Stimulated activated naive B cell treated with anti-CD40 and anti-IgM and Interleukin-4, amounts not matched to agents 10 μg/mL and 1 μg/mL and 100 μg/mL, for 72 hours (primary cell): ENCODE results near the gene TRMT1L.
A peak's percentile ranks its signal among the peaks of the same experiment; 100 is the strongest.

Source experiments
- ATAC-seq, 2 donors: fragments of 150-1000 bp; cut with Tn5 transposase; replicated peaks; 2 replicates each; pipeline ENCODE4 v1.10.0; 2021; ENCODE audit warnings: moderate library complexity in 1 of 2
- DNase-seq: peaks from one replicate; pipeline ENCODE4 v3.0.0; 2021
- H3K27ac Mint-ChIP-seq: one replicate; pipeline ENCODE4 v1.8.0; 2022; ENCODE audit warnings: mild to moderate bottlenecking, mixed read lengths
- H3K27me3 Mint-ChIP-seq, 2 donors: one replicate each; pipeline ENCODE4 v1.8.0; 2022; ENCODE audit warnings: mixed read lengths in 2 of 2
- H3K36me3 Mint-ChIP-seq, 2 donors: one replicate each; pipeline ENCODE4 v1.8.0; 2022; ENCODE audit warnings: mixed read lengths in 2 of 2, mild to moderate bottlenecking in 1 of 2
- H3K4me1 Mint-ChIP-seq, 2 donors: one replicate each; pipeline ENCODE4 v1.8.0; 2022; ENCODE audit warnings: mixed read lengths in 2 of 2, mild to moderate bottlenecking in 1 of 2
- H3K4me3 Mint-ChIP-seq, 2 donors: one replicate each; pipeline ENCODE4 v1.8.0; 2022; ENCODE audit warnings: mild to moderate bottlenecking in 2 of 2, mixed read lengths in 2 of 2, moderate library complexity in 1 of 2
- H3K9me3 Mint-ChIP-seq, 2 donors: one replicate each; pipeline ENCODE4 v1.8.0; 2022; ENCODE audit warnings: mixed read lengths in 2 of 2, mild to moderate bottlenecking in 1 of 2

The TRMT1L gene

DNA sequence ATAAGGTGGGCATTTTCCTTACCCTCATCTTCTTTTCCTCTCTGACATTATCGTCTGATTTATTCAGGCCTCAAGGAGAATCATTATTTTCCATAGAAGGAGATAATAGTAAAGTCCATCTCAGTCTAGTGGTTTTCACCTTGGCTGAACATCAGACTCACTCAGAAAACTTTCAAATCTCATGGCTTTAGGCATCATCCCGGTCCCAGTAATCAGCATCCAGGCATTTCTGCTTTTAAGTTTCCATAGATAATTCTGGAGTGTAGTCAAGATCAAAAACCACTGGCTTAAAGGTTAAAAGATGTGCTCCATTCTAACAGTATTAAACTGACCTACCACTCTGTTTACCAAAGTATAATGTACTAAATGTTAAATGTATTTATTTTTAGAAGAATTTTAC, 62.0 kb downstream of the TRMT1L start:
- no peak for ATAC-seq
- H3K36me3 Mint-ChIP-seq, result peaks cover 26 to 47% of the 10 kb centered on the region in 2 donors
- H3K27ac Mint-ChIP-seq, result no peak overlapping the region
- H3K4me1 Mint-ChIP-seq, result no peaks in the 10 kb centered on the region
- H3K4me3 Mint-ChIP-seq, result no peak overlapping the region
- DNase-seq, result no peak
- no peaks in the 10 kb centered on the region for H3K9me3 Mint-ChIP-seq
- no peaks in the 10 kb centered on the region for H3K27me3 Mint-ChIP-seq

DNA sequence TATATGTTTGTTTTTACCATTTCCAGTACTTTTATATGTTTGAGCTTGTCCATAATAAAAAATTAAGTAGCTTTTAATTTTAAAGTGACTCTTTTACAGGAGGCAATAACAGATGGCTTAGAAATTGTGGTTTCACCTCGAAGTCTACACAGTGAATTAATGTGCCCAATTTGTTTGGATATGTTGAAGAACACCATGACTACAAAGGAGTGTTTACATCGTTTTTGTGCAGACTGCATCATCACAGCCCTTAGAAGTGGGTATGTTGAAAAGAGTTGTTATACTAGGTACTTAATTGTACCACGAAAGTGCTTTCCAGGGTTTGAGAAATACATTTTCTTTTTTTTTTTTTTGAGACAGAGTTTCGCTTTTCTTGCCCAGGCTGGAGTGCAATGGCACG, 65.3 kb downstream of the TRMT1L start:
- no peak for DNase-seq
- no peak for ATAC-seq
- H3K36me3 Mint-ChIP-seq, result peaks cover 17 to 52% of the 10 kb centered on the region in 2 donors

DNA sequence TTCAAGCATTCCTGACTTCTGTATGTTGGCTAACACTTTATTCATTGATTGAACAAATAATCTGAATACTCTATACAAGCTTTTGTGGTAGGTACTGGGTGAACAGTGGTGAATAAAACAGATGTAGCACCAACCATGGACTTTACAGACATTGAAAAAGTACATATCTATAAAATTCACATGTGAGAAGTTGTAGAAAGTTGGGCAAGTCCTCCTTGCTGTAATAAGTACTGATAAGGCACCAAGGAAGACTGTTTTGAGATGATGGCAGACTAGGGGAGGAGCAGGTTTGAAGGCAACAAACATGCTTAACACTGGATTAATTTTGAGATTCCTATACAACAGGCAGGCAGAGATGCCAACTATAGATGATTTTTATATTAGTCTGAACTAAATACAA, 69.0 kb downstream of the TRMT1L start:
- no peak overlapping the region for H3K4me3 Mint-ChIP-seq
- H3K27ac Mint-ChIP-seq, result no peak overlapping the region
- ATAC-seq, result no peak
- peaks cover 0 to 2% of the 10 kb centered on the region in 2 donors for H3K9me3 Mint-ChIP-seq
- no peaks in the 10 kb centered on the region for H3K27me3 Mint-ChIP-seq
- no peak for DNase-seq
- H3K36me3 Mint-ChIP-seq, result peaks cover 12 to 42% of the 10 kb centered on the region in 2 donors
- H3K4me1 Mint-ChIP-seq, result peaks cover 15 to 22% of the 10 kb centered on the region in 2 donors

More for the DNA sequence above, 65.3 kb downstream of the TRMT1L start:
- no peak overlapping the region for H3K27ac Mint-ChIP-seq
- no peaks in the 10 kb centered on the region for H3K27me3 Mint-ChIP-seq
- no peaks in the 10 kb centered on the region for H3K9me3 Mint-ChIP-seq
- peaks cover 0 to 1% of the 10 kb centered on the region in 2 donors for H3K4me1 Mint-ChIP-seq
- no peak overlapping the region for H3K4me3 Mint-ChIP-seq

DNA sequence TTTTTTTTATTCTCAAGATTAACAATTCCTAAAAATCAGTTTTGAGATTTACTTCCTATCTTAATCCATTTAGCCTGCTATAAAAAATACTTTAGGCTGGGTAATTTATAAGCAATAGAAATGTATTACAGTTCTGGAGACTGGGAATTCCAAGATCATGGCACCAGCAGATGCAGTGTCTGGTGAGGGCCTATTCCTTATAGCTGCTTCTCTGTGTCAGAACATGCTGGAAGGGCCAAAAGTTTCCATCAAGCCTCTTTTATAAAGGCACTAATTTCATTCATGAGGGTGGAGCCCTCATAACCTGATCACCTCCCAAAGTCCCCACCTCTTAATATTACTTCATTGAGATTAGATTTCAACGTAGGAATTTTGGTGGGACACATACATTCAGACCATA, 69.7 kb downstream of the TRMT1L start:
- Mint-ChIP-seq H3K27ac (no peak overlapping the region), H3K27me3 (no peaks in the 10 kb centered on the region), H3K4me1 (peaks cover 15 to 22% of the 10 kb centered on the region in 2 donors), H3K9me3 (peaks cover 0 to 2% of the 10 kb centered on the region in 2 donors), H3K4me3 (no peak overlapping the region), H3K36me3 (peaks cover 10 to 41% of the 10 kb centered on the region in 2 donors)
- no peak for DNase-seq
- ATAC-seq, result no peak

DNA sequence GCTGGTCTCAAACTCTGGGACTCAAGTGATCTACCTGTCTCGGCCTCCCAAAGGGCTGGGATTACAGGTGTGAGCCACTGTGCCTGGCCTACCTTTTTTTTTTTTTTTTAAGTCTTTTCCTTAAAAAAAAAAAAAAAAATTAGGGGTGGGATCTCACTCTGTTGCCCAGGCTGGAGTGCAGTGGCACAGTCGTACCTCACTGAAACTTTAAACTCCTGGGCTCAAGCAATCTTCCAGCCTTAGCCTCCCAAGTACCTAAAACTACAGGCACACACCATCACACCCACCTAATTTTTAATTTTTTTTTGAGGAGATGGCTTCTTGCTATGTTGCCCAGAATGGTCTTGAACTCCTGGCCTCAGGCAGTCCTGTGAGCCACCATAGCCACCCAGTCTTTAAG, 72.9 kb downstream of the TRMT1L start:
- Mint-ChIP-seq H3K27ac (no peak overlapping the region), H3K9me3 (peaks cover 0 to 2% of the 10 kb centered on the region in 2 donors), H3K36me3 (peaks cover 4 to 35% of the 10 kb centered on the region in 2 donors), H3K27me3 (no peaks in the 10 kb centered on the region), H3K4me1 (peaks cover 20 to 32% of the 10 kb centered on the region in 2 donors), H3K4me3 (no peak overlapping the region)
- no peak for ATAC-seq
- DNase-seq, result no peak

DNA sequence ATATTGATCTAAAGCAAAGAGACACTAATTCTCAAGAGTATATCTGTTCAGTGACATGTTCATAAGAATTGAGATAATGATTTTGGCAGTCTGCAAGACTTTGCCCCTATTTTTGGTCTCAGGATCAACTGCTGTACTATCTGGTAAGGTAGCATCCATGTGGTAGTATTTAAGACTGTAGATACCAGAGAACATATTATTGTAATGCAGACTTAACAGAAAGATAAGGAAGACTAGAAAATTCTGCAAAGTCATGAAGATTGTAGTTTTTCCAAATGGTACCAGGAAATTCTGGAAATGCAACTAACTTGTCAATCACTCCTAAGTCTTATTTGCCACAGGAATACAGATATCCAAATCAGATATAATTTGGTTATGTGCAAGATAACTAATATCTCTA, 76.3 kb downstream of the TRMT1L start:
- H3K27me3 Mint-ChIP-seq, result no peaks in the 10 kb centered on the region
- no peak for ATAC-seq

DNA sequence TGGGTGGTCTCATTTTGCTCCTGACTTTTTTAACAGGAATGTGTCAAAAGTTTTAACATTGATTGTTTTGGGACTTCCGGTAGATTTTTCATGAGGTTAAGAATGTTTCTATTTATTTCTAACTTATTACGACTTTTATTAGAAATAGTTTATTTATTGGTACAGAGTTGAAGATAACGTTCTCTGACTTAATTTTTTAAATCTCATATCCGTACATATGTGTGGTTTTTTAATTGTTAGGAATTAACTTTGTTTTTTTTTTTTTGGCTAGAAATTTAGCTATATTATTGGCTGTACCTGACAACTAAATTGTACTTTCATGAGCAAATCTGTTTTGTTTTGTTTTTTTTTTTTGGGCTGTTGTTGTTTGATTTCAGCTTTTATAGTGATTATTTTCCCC, 79.4 kb downstream of the TRMT1L start:
- Mint-ChIP-seq H3K4me1 (peaks cover 16 to 57% of the 10 kb centered on the region in 2 donors), H3K9me3 (peaks cover 3 to 4% of the 10 kb centered on the region in 2 donors), H3K27ac (no peak overlapping the region), H3K27me3 (no peaks in the 10 kb centered on the region), H3K36me3 (peaks cover 11 to 18% of the 10 kb centered on the region in 2 donors), H3K4me3 (no peak overlapping the region)
- DNase-seq, result no peak
- no peak for ATAC-seq

More for the DNA sequence above, 76.3 kb downstream of the TRMT1L start:
- peaks cover 18 to 39% of the 10 kb centered on the region in 2 donors for H3K4me1 Mint-ChIP-seq
- H3K36me3 Mint-ChIP-seq, result peaks cover 3 to 20% of the 10 kb centered on the region in 2 donors
- no peak for DNase-seq
- H3K9me3 Mint-ChIP-seq, result peaks cover under 1 to 2% of the 10 kb centered on the region in 2 donors
- H3K4me3 Mint-ChIP-seq, result no peak overlapping the region
- H3K27ac Mint-ChIP-seq, result no peak overlapping the region

DNA sequence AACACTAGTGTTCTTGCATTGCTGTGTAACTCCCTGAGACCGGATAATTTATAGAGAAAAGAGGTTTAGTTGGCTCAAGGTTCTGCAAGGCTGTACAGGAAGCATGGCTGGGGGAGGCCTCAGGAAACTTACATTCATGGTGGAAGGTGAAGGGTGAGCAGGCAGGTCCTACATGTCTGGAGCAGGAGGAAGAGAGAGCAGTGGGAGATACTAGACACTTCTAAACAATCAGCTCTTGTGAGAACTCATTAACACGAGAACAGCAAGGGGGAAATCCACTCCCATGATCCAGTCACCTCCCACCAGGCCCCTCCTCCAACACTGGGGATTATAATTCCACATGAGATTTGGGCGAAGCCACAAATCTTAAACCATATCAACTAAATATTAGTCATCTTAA, 81.3 kb downstream of the TRMT1L start:
- Mint-ChIP-seq H3K36me3 (peaks cover 13 to 30% of the 10 kb centered on the region in 2 donors), H3K27me3 (no peaks in the 10 kb centered on the region), H3K9me3 (peaks cover 3 to 4% of the 10 kb centered on the region in 2 donors), H3K4me1 (peaks cover 24 to 64% of the 10 kb centered on the region in 2 donors), H3K27ac (peak overlapping the region; percentile 11), H3K4me3 (no peak overlapping the region)
- ATAC-seq (no peak), DNase-seq (no peak)

DNA sequence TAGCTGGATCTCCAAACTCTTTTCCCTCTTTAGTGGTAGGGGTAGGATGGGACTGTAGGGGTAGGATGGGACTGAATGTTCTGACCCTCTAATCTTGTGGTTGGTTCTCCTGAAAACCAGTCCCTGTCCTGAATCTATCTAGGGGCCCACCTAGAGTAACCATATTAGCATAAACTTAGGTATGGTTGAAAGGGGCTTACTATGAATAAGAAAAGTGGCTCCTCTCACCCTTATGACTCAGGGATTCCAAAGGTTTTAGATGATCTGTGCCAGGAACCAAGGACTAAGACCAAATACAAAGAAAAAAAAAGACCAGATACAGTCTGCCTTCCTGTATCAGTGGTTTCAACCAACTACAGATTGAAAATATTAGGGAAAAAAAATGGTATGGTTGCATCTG, 82.4 kb downstream of the TRMT1L start:
- H3K4me1 Mint-ChIP-seq, result peaks cover 22 to 59% of the 10 kb centered on the region in 2 donors
- peaks cover 3 to 4% of the 10 kb centered on the region in 2 donors for H3K9me3 Mint-ChIP-seq
- H3K4me3 Mint-ChIP-seq, result no peak overlapping the region
- H3K36me3 Mint-ChIP-seq, result peaks cover 13 to 30% of the 10 kb centered on the region in 2 donors
- ATAC-seq (peak; percentile 34 to 36), DNase-seq (no peak)
- H3K27ac Mint-ChIP-seq, result no peak overlapping the region
- H3K27me3 Mint-ChIP-seq, result no peaks in the 10 kb centered on the region

DNA sequence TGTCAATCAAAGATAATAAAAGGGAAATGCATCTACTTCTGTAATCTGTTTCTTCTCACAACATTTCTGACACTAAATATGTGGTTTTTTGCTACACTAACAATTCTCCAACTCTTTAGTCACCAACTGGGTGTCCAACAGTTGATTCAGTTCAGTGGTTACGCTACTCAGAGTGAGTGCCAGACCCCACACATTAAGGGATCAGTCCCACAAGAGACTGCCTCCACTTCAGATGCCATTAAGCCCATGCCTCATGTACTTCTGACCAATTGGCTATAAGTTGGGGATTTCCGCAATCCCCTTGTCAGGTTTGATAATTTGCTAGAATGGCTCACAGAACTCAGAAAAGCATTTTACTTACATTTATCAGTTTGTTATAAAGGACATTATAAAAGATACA, 83.0 kb downstream of the TRMT1L start:
- Mint-ChIP-seq H3K27ac (no peak overlapping the region), H3K4me1 (peaks cover 22 to 63% of the 10 kb centered on the region in 2 donors), H3K27me3 (no peaks in the 10 kb centered on the region), H3K4me3 (no peak overlapping the region), H3K9me3 (peaks cover 3 to 4% of the 10 kb centered on the region in 2 donors), H3K36me3 (peaks cover 11 to 30% of the 10 kb centered on the region in 2 donors)
- ATAC-seq, result no peak
- DNase-seq, result no peak

DNA sequence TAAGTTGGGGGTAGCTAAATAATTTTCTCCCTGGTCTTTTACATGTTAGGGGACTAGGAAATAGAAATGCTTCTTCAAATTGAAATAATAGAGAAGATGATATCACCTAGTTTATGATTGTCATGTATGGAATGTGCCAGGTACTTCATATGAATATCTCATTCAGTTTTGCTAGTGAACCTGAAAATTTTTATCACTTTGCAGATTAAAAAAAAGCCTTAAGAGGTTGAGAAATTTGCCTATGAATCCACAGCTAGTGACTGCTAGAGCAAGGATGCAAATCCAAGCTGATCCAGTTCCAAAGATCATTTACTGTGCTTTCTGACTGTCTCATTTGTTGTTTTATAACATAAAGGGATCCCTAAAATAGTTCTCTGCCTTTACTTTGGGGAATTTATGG, 86.7 kb downstream of the TRMT1L start:
- peaks cover 32 to 63% of the 10 kb centered on the region in 2 donors for H3K4me1 Mint-ChIP-seq
- no peak overlapping the region for H3K27ac Mint-ChIP-seq
- H3K36me3 Mint-ChIP-seq, result peaks cover 23 to 42% of the 10 kb centered on the region in 2 donors
- H3K4me3 Mint-ChIP-seq, result no peak overlapping the region
- ATAC-seq, result no peak
- no peak for DNase-seq
- H3K27me3 Mint-ChIP-seq, result no peaks in the 10 kb centered on the region
- H3K9me3 Mint-ChIP-seq, result no peaks in the 10 kb centered on the region

DNA sequence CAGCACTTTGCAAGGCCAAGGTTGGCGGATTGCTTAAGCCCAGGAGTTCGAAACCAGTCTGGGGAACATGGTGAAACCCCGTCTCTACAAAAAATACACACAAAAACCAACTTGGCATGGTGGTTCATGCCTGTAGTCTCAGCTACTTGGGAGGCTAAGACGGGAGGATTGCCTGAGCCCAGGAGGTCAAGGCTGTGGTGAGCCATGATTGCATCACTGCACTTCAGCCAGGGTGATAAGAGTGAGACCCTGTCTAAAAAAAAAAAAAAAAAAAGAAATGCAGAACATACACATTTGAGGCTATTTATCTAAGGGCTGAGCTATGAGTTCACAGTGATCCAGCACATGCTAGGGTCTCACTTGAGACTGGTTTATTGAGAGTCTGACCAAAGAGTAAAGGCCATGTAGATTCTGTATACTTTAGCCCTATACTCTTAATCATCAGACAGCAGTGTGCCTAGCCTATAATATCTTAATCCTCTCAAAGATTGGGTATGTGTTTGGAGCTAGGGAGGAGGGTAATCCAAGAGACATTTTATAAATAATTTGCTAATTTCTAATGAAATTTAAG, 87.5 kb downstream of the TRMT1L start:
- peaks cover 30 to 55% of the 10 kb centered on the region in 2 donors for H3K4me1 Mint-ChIP-seq
- H3K9me3 Mint-ChIP-seq, result no peaks in the 10 kb centered on the region
- DNase-seq (no peak), ATAC-seq (no peak)
- H3K36me3 Mint-ChIP-seq, result peaks cover 19 to 43% of the 10 kb centered on the region in 2 donors
- no peak overlapping the region for H3K4me3 Mint-ChIP-seq
- H3K27me3 Mint-ChIP-seq, result no peaks in the 10 kb centered on the region
- peak overlapping the region; percentile 54 for H3K27ac Mint-ChIP-seq

DNA sequence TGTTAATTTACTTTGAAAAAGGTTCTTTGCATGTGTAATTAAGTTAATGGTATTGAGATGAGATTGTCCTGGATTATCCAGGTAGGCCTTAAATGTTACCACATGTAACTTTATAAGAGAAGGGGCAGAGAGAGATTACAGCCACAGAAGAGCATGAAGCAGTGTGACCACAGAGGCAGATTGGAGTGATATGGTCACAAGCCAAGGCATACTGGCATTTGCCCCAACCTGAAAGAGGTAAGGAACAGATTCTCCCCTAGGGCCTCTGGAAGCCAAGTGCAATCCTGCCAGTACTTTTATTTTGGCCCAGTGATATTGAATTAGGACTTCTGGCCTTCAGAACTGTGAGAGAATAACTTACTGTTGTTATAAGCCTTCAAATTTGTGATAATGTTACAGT, 88.4 kb downstream of the TRMT1L start:
- no peak for DNase-seq
- H3K4me3 Mint-ChIP-seq, result no peak overlapping the region
- H3K4me1 Mint-ChIP-seq, result peaks cover 29 to 53% of the 10 kb centered on the region in 2 donors
- H3K36me3 Mint-ChIP-seq, result peaks cover 19 to 43% of the 10 kb centered on the region in 2 donors
- no peaks in the 10 kb centered on the region for H3K9me3 Mint-ChIP-seq
- no peak for ATAC-seq
- no peaks in the 10 kb centered on the region for H3K27me3 Mint-ChIP-seq
- H3K27ac Mint-ChIP-seq, result no peak overlapping the region
